ENCODE results near the gene C16orf87. TPM values are rescaled to one million over a fixed set of nuclear protein-coding genes. Genes with fewer than 3 reads are reported as not detected.

C16orf87 gene
- total RNA-seq, 1 experiment from 2014 or later, result 27.1 TPM

- Histone ChIP-seq H3K27ac (ENCODE audit: low read depth, low read length, poor library complexity, severe bottlenecking) (no peak overlapping the region), H3K36me3 (ENCODE audit: insufficient read depth, low read length, poor library complexity, severe bottlenecking) (no peaks in the 10 kb centered on the region), H3K27me3 (replicated peaks; ENCODE audit: insufficient read depth, low read depth, low read length, poor library complexity) (no peaks in the 10 kb centered on the region), H3K9me3 (ENCODE audit: low read depth, low read length, poor library complexity, severe bottlenecking) (no peaks in the 10 kb centered on the region), H3K4me3 (ENCODE audit: low read depth, low read length, poor library complexity, severe bottlenecking) (no peak overlapping the region), H3K4me1 (ENCODE audit: insufficient read depth, low read length, poor library complexity, severe bottlenecking) (no peaks in the 10 kb centered on the region)
- intact Hi-C loops (cut with micrococcal nuclease; ENCODE audit: unreplicated experiment), result no loop called here
- ChIA-PET CTCF (interaction anchor here (0.7 kb wide), 1 partner anchor 9 kb away, joined by 3 read pairs; no protein-coding TSS in a partner anchor), POLR2A (ENCODE audit: low non-redundant PET) (no interaction called here)
- no TSS peak for BruUV-seq (replicated peaks)
- DNase-seq (ENCODE audit: low spot score), result no peak
- no peak for TF ChIP-seq EZH2 (IDR thresholded peaks at IDR 0.05; ENCODE audit: borderline replicate concordance, low read depth, low read length, poor library complexity, severe bottlenecking)
- TF ChIP-seq CTCF (conservative IDR thresholded peaks at IDR 0.05; ENCODE audit: low read depth, low read length), result no peak
Measured at GRCh38 chr16:46862555-46863447, 31.8 kb upstream of the C16orf87 start.

- H3K4me1 ChIP-seq (ENCODE audit: insufficient read depth, low read length, poor library complexity, severe bottlenecking), result no peaks in the 10 kb centered on the region
- no peaks in the 10 kb centered on the region for H3K27me3 ChIP-seq (replicated peaks; ENCODE audit: insufficient read depth, low read depth, low read length, poor library complexity)
- no peak overlapping the region for H3K4me3 ChIP-seq (ENCODE audit: low read depth, low read length, poor library complexity, severe bottlenecking)
- no peak for DNase-seq (ENCODE audit: low spot score)
- CTCF ChIA-PET, result interaction anchor here (0.6 kb wide), 2 partner anchors 15 to 17 kb away, joined by 3 to 5 read pairs; no protein-coding TSS in a partner anchor
- intact Hi-C loops (cut with micrococcal nuclease; ENCODE audit: unreplicated experiment), result loop anchor here (5.0 kb wide), 1 partner anchor 1303 kb away; no protein-coding TSS in a partner anchor
- POLR2A ChIA-PET (ENCODE audit: low non-redundant PET), result no interaction called here
- no TSS peak for BruUV-seq (replicated peaks)
- H3K36me3 ChIP-seq (ENCODE audit: insufficient read depth, low read length, poor library complexity, severe bottlenecking), result no peaks in the 10 kb centered on the region
- no peaks in the 10 kb centered on the region for H3K9me3 ChIP-seq (ENCODE audit: low read depth, low read length, poor library complexity, severe bottlenecking)
- no peak overlapping the region for H3K27ac ChIP-seq (ENCODE audit: low read depth, low read length, poor library complexity, severe bottlenecking)
- TF ChIP-seq EZH2 (IDR thresholded peaks at IDR 0.05; ENCODE audit: borderline replicate concordance, low read depth, low read length, poor library complexity, severe bottlenecking) (no peak), CTCF (conservative IDR thresholded peaks at IDR 0.05; ENCODE audit: low read depth, low read length) (no peak)
Measured at GRCh38 chr16:46859719-46860152, 28.8 kb upstream of the C16orf87 start.

GRCh38 chr16:46858151-46858550 is 27.2 kb upstream of the C16orf87 start:
- CTCF ChIA-PET, result interaction anchor here (0.8 to 1.5 kb wide), 5 partner anchors 27 to 1306 kb away, joined by 3 to 13 read pairs (median 3); no protein-coding TSS in a partner anchor
- no peak for DNase-seq (ENCODE audit: low spot score)
- Histone ChIP-seq H3K27ac (ENCODE audit: low read depth, low read length, poor library complexity, severe bottlenecking) (no peak overlapping the region), H3K27me3 (replicated peaks; ENCODE audit: insufficient read depth, low read depth, low read length, poor library complexity) (no peaks in the 10 kb centered on the region), H3K4me3 (ENCODE audit: low read depth, low read length, poor library complexity, severe bottlenecking) (no peak overlapping the region), H3K9me3 (ENCODE audit: low read depth, low read length, poor library complexity, severe bottlenecking) (no peaks in the 10 kb centered on the region), H3K36me3 (ENCODE audit: insufficient read depth, low read length, poor library complexity, severe bottlenecking) (no peaks in the 10 kb centered on the region), H3K4me1 (ENCODE audit: insufficient read depth, low read length, poor library complexity, severe bottlenecking) (no peaks in the 10 kb centered on the region)
- TF ChIP-seq EZH2 (IDR thresholded peaks at IDR 0.05; ENCODE audit: borderline replicate concordance, low read depth, low read length, poor library complexity, severe bottlenecking) (no peak), CTCF (conservative IDR thresholded peaks at IDR 0.05; ENCODE audit: low read depth, low read length) (no peak)
- intact Hi-C loops (cut with micrococcal nuclease; ENCODE audit: unreplicated experiment), result loop anchor here (5.0 kb wide), 1 partner anchor 1304 kb away; no protein-coding TSS in a partner anchor
- POLR2A ChIA-PET (ENCODE audit: low non-redundant PET), result no interaction called here
- no TSS peak for BruUV-seq (replicated peaks)

All from A673 (cell line).